ENCODE measurements around the gene C2orf78. TPM values are rescaled to one million over a fixed set of nuclear protein-coding genes. Genes with fewer than 3 reads are reported as not detected.
"Not testable (repeated sequence)": the region's sequence is repeated elsewhere in the genome, so short reads cannot be mapped to it uniquely, and the experiment has no call there.

The C2orf78 gene
- polyA plus RNA-seq (2012; rRNA removed) = 0.02 and 0.06 TPM in 2 replicates
- polyA plus RNA-seq (2012; cell fraction: cytosol; rRNA removed) = 0.03 TPM in 2 replicates
- not detected in 2 replicates for polyA plus RNA-seq (2012; cell fraction: nucleus; rRNA removed)

GRCh38 chr2:73783883-73784282 is at the start of gene C2orf78:
Gene C2orf78 (plus strand): TSS chr2:73784183. CDS start chr2:73784310, 127 bp downstream.
- H3K9me2 ChIP-seq; H4K20me1 ChIP-seq (ENCODE audit: insufficient read depth); CTCF ChIA-PET; H3K4me2 ChIP-seq; H3F3A ChIP-seq (replicated peaks; ENCODE audit: insufficient read depth); H3K36me3 ChIP-seq (replicated peaks in 1 of 2; ENCODE audit: control insufficient read depth in 1 of 2, insufficient read depth in 2 of 2, low read length in 1 of 2); H3K79me2 ChIP-seq (ENCODE audit: insufficient read depth); H3K9ac ChIP-seq; POLR2A ChIA-PET; H3K27ac ChIP-seq (ENCODE audit: low read depth in 2 of 2, low read length in 1 of 2); H3K27me3 ChIP-seq (ENCODE audit: insufficient read depth); DNase-seq; H3K4me3 ChIP-seq (ENCODE audit: low read depth in 2 of 2, low read length in 1 of 2); H3K9me3 ChIP-seq; H3K4me1 ChIP-seq (ENCODE audit: control insufficient read depth in 1 of 2, insufficient read depth in 2 of 2, low read depth in 1 of 2, low read length in 1 of 2): not testable (repeated sequence)
- H2AFZ ChIP-seq (ENCODE audit: low read depth) = peak within 1 kb of the TSS; percentile 46; the same call in 1 of the 2 replicates
- WGBS (ENCODE audit: low lambda C conversion rate) = no CpG with 5 or more reads among the region's 3 CpGs

- peak overlapping the region; percentile 62 to 65 for H3K27ac ChIP-seq (ENCODE audit: low read depth in 2 of 2, low read length in 1 of 2)
- WGBS (ENCODE audit: low lambda C conversion rate) = 6% methylated on average over 8 of the region's 8 CpGs
- H3K79me2 ChIP-seq (ENCODE audit: insufficient read depth) = peaks cover 29% of the 10 kb centered on the region
- H3K9me2 ChIP-seq = no peaks in the 10 kb centered on the region
- CTCF ChIA-PET = interaction anchor here (0.6 to 1.2 kb wide), 3 partner anchors 20 to 720 kb away, joined by 3 to 4 read pairs (median 4); no protein-coding TSS in a partner anchor
- peak overlapping the region; percentile 83 for H3K4me2 ChIP-seq
- peak overlapping the region; percentile 83 for H3K9ac ChIP-seq
- POLR2A ChIA-PET = interaction anchor here (1.2 to 1.3 kb wide), 3 partner anchors 13 to 502 kb away, joined by 3 to 11 read pairs (median 5); partner anchors contain the start of genes CCT7 and MOB1A
- peaks cover 21 to 32% of the 10 kb centered on the region in 2 experiments for H3K36me3 ChIP-seq (replicated peaks in 1 of 2; ENCODE audit: control insufficient read depth in 1 of 2, insufficient read depth in 2 of 2, low read length in 1 of 2)
- no peaks in the 10 kb centered on the region for H4K20me1 ChIP-seq (ENCODE audit: insufficient read depth)
- no peak for DNase-seq
- peak overlapping the region; percentile 94 to 95 for H3K4me3 ChIP-seq (ENCODE audit: low read depth in 2 of 2, low read length in 1 of 2)
- TF ChIP-seq TAF1 (IDR thresholded peaks at IDR 0.05; ENCODE audit: borderline replicate concordance, low read depth, low read length) = no peak
- H3K9me3 ChIP-seq = no peaks in the 10 kb centered on the region
- H2AFZ ChIP-seq (ENCODE audit: low read depth) = peak overlapping the region; percentile 87
- H3F3A ChIP-seq (replicated peaks; ENCODE audit: insufficient read depth) = peaks cover 25% of the 10 kb centered on the region
- H3K27me3 ChIP-seq (ENCODE audit: insufficient read depth) = no peaks in the 10 kb centered on the region
- H3K4me1 ChIP-seq (ENCODE audit: control insufficient read depth in 1 of 2, insufficient read depth in 2 of 2, low read depth in 1 of 2, low read length in 1 of 2) = peaks cover 6 to 8% of the 10 kb centered on the region in 2 experiments; a peak in 3 of 4 replicates
Observed at GRCh38 chr2:73736378-73736777, 47.6 kb upstream of the C2orf78 start.

- Histone ChIP-seq H3K36me3 (replicated peaks in 1 of 2; ENCODE audit: control insufficient read depth in 1 of 2, insufficient read depth in 2 of 2, low read length in 1 of 2) (peaks cover 13 to 24% of the 10 kb centered on the region in 2 experiments), H3K9me2 (no peaks in the 10 kb centered on the region), H4K20me1 (ENCODE audit: insufficient read depth) (no peaks in the 10 kb centered on the region), H3F3A (replicated peaks; ENCODE audit: insufficient read depth) (peaks cover 25% of the 10 kb centered on the region), H3K27ac (ENCODE audit: low read depth in 2 of 2, low read length in 1 of 2) (peak within 1 kb of the TSS; percentile 62 to 65), H3K4me2 (peak within 1 kb of the TSS; percentile 83), H3K9ac (peak within 1 kb of the TSS; percentile 83), H3K4me3 (ENCODE audit: low read depth in 2 of 2, low read length in 1 of 2) (peak within 1 kb of the TSS; percentile 94 to 95), H3K9me3 (no peaks in the 10 kb centered on the region), H3K79me2 (ENCODE audit: insufficient read depth) (peaks cover 29% of the 10 kb centered on the region), H2AFZ (ENCODE audit: low read depth) (peak within 1 kb of the TSS; percentile 99), H3K4me1 (ENCODE audit: control insufficient read depth in 1 of 2, insufficient read depth in 2 of 2, low read depth in 1 of 2, low read length in 1 of 2) (peaks cover 6 to 8% of the 10 kb centered on the region in 2 experiments; a peak in 3 of 4 replicates), H3K27me3 (ENCODE audit: insufficient read depth) (no peaks in the 10 kb centered on the region)
- DNase-seq = peak; percentile 95
- whole genome bisulfite sequencing (ENCODE audit: low lambda C conversion rate) = under 1% methylated on average over 30 of the region's 49 CpGs
- ChIA-PET POLR2A (interaction anchor here (0.7 to 1.3 kb wide), 6 partner anchors 8 to 503 kb away, joined by 3 to 11 read pairs (median 4); partner anchors contain the start of genes CCT7, MOB1A and STAMBP), CTCF (interaction anchor here (0.6 to 1.8 kb wide), 6 partner anchors 10 to 720 kb away, joined by 3 to 5 read pairs (median 4); no protein-coding TSS in a partner anchor)
- TF ChIP-seq ELF1 (IDR thresholded peaks at IDR 0.05) (peak; percentile 95), FOSL2 (IDR thresholded peaks at IDR 0.05; ENCODE audit: borderline replicate concordance, low read depth) (no peak), GABPA (IDR thresholded peaks at IDR 0.05; ENCODE audit: low read depth) (peak; percentile 99), USF1 (IDR thresholded peaks at IDR 0.05; ENCODE audit: borderline replicate concordance, low read depth) (peak; percentile 22; the same call in 1 of the 2 replicates), USF2 (IDR thresholded peaks at IDR 0.05; ENCODE audit: borderline replicate concordance, low read depth, low read length) (no peak), MXI1 (IDR thresholded peaks at IDR 0.05; ENCODE audit: low read depth, low read length) (peak; percentile 87), POLR2AphosphoS5 (IDR thresholded peaks at IDR 0.05; ENCODE audit: low read depth, low read length) (peak; percentile 84), JUND (IDR thresholded peaks at IDR 0.05) (no peak), TEAD4 (IDR thresholded peaks at IDR 0.05; ENCODE audit: borderline replicate concordance, insufficient read depth) (no peak), MAX (IDR thresholded peaks at IDR 0.05; ENCODE audit: low read depth) (peak; percentile 78), TAF1 (IDR thresholded peaks at IDR 0.05; ENCODE audit: borderline replicate concordance, low read depth, low read length) (peak; percentile 90), FOXM1 (IDR thresholded peaks at IDR 0.05; ENCODE audit: low read depth) (no peak), GATA2 (CRISPR knock-in tag; IDR thresholded peaks at IDR 0.05) (no peak), FOXJ3 (CRISPR knock-in tag; IDR thresholded peaks at IDR 0.05) (peak; percentile 63; the same call in 1 of the 2 replicates), YY1 (IDR thresholded peaks at IDR 0.05; ENCODE audit: low read depth) (peak; percentile 66; the same call in 1 of the 2 replicates), SMC3 (IDR thresholded peaks at IDR 0.05; ENCODE audit: low read depth, low read length) (no peak), SIN3A (IDR thresholded peaks at IDR 0.05; ENCODE audit: borderline replicate concordance, low read depth, low read length) (peak; percentile 98)
Observed at GRCh38 chr2:73736855-73737779, 46.9 kb upstream of the C2orf78 start, which contains the start of gene TPRKB. Gene TPRKB (minus strand): TSS chr2:73737345. CDS start chr2:73734569, 2,776 bp downstream.
